GM23248 (cell line): Measurements from ENCODE around the gene CTNND2. TPM values are rescaled to one million over a fixed set of nuclear protein-coding genes. Genes with fewer than 3 reads are reported as not detected.

Experiments used
- DNase-seq: peaks from one replicate; pipeline ENCODE4 v3.0.0-alpha.2; 2015
- H2AFZ ChIP-seq: fragments of 200-600 bp; sonication (generic); 2 replicates; pipeline ENCODE4 v1.6.1; 2016; ENCODE audit warnings: antibody characterized with exemption
- H3F3A ChIP-seq: fragments of 200-600 bp; sonication (generic); 2 replicates; pipeline ENCODE4 v1.6.1; 2016; ENCODE audit warnings: mild to moderate bottlenecking, antibody characterized with exemption, mixed run types; ENCODE audit not compliant: insufficient read depth
- H3K27ac ChIP-seq: fragments of 200-600 bp; sonication (generic); 2 replicates; pipeline ENCODE4 v1.5.1; 2016; ENCODE audit warnings: mild to moderate bottlenecking
- H3K27me3 ChIP-seq: fragments of 200-600 bp; sonication (generic); replicated peaks from 2 replicates; pipeline ENCODE4 v1.6.1; 2016; ENCODE audit warnings: mild to moderate bottlenecking; ENCODE audit not compliant: insufficient read depth
- H3K36me3 ChIP-seq: fragments of 200-600 bp; sonication (generic); 2 replicates; pipeline ENCODE4 v1.6.1; 2016; ENCODE audit warnings: low read depth, mild to moderate bottlenecking
- H3K4me1 ChIP-seq: fragments of 200-600 bp; sonication (generic); 2 replicates; pipeline ENCODE4 v1.6.1; 2016; ENCODE audit warnings: mild to moderate bottlenecking; ENCODE audit not compliant: insufficient read depth
- H3K4me2 ChIP-seq: fragments of 200-600 bp; sonication (generic); one replicate; pipeline ENCODE4 v1.6.1; 2016; ENCODE audit warnings: mild to moderate bottlenecking; ENCODE audit not compliant: unreplicated experiment
- H3K4me3 ChIP-seq: fragments of 200-600 bp; sonication (generic); 2 replicates; pipeline ENCODE4 v1.5.1; 2016; ENCODE audit warnings: mild to moderate bottlenecking
- H3K79me2 ChIP-seq: fragments of 200-600 bp; sonication (generic); 2 replicates; pipeline ENCODE4 v1.6.1; 2016; ENCODE audit warnings: mild to moderate bottlenecking; ENCODE audit not compliant: insufficient read depth
- H3K9ac ChIP-seq: fragments of 200-600 bp; sonication (generic); 2 replicates; pipeline ENCODE4 v1.6.1; 2016; ENCODE audit warnings: mild to moderate bottlenecking
- H3K9me2 ChIP-seq: fragments of 200-600 bp; sonication (generic); 2 replicates; pipeline ENCODE4 v1.6.1; 2016; ENCODE audit warnings: mixed run types, mild to moderate bottlenecking, moderate library complexity; ENCODE audit not compliant: insufficient read depth
- H3K9me3 ChIP-seq: fragments of 200-600 bp; sonication (generic); one replicate; pipeline ENCODE4 v1.6.1; 2017; ENCODE audit warnings: low read depth
- H4K20me1 ChIP-seq: fragments of 200-600 bp; sonication (generic); 2 replicates; pipeline ENCODE4 v1.6.0; 2016; ENCODE audit not compliant: insufficient read depth
- EZH2 ChIP-seq: fragments of 200-600 bp; sonication (generic); IDR thresholded peaks from 2 replicates; pipeline ENCODE4 v1.6.1; 2018; ENCODE audit warnings: antibody characterized with exemption, mild to moderate bottlenecking; ENCODE audit not compliant: insufficient read depth, poor library complexity, severe bottlenecking
- EZH2phosphoT487 ChIP-seq: fragments of 200-600 bp; sonication (generic); IDR thresholded peaks from 2 replicates; pipeline ENCODE4 v1.6.1; 2018; ENCODE audit warnings: antibody characterized with exemption, moderate library complexity, mild to moderate bottlenecking, low read depth; ENCODE audit not compliant: insufficient read depth
- WGBS, 2 experiments: methylation state at CpG; one replicate each; pipeline ENCODE4 v1.1.6; 2015 to 2017; ENCODE audit warnings: low lambda C conversion rate in 2 of 2, low coverage in 1 of 2; ENCODE audit errors: missing lambda C conversion rate in 2 of 2; 5-methylcytosine and 5-hydroxymethylcytosine counted together
- in situ Hi-C: fragments of 300-500 bp; cut with MboI; formaldehyde crosslinking; loops from 2 replicates; pipeline ENCODE4 v1.15.0; 2020
- polyA plus RNA-seq: library from polyadenylated mRNA; unstranded; fragments of >200 nt; fragmentation: Nextera tagmentation; extraction: Ambion mirVana; gene quantifications from 2 replicates; pipeline ENCODE4 v1.2.1, GENCODE V29; 2016
- total RNA-seq: library from RNA; depleted of rRNA; stranded (reverse); fragments of >200 nt; shearing (Covaris generic); gene quantifications from 2 replicates; pipeline ENCODE4 v1.2.3, GENCODE V29; 2014

CTNND2 gene
- total and polyA plus RNA-seq, 2 experiments from 2014 or later: not detected

- in situ Hi-C loops: no loop called here
- Histone ChIP-seq H3K4me2 (no peak overlapping the region), H3K27ac (no peak overlapping the region), H3K79me2 (no peaks in the 10 kb centered on the region), H3K9me2 (no peaks in the 10 kb centered on the region), H3K27me3 (peaks cover 4% of the 10 kb centered on the region; the same call in 1 of the 2 replicates), H4K20me1 (no peaks in the 10 kb centered on the region), H3K4me1 (no peaks in the 10 kb centered on the region), H2AFZ (no peak overlapping the region), H3K36me3 (no peaks in the 10 kb centered on the region), H3K9me3 (no peaks in the 10 kb centered on the region), H3K4me3 (no peak overlapping the region), H3F3A (no peaks in the 10 kb centered on the region), H3K9ac (no peak overlapping the region)
- DNase-seq: no peak
- WGBS, 2 experiments: 44 to 45% methylated on average over 4 of the region's 4 CpGs
- no peak for TF ChIP-seq EZH2
- no peak for TF ChIP-seq EZH2phosphoT487
Observed at GRCh38 chr5:11126844-11127243, 777.4 kb downstream of the CTNND2 start.

DNA sequence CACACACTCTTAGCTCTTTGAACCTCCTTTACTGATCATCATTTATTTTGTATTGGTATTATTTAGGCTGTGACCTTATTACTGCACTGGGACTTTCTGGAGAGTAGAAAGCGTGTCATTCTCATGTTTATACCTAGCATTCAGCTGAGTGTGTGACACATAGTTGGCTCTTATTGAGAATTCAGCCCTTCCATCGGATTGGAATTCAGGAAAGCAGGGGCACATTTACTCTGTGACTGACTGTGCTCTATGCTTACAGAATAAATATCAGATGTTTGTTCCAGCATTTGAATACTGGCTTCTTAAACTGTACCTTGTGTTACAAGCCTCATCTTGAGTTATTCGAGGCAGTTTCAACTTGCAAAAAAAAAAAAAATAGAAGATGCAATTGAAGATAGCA is 782.4 kb downstream of the CTNND2 start:
- Histone ChIP-seq H3K9me2 (no peaks in the 10 kb centered on the region), H4K20me1 (no peaks in the 10 kb centered on the region), H3K9ac (no peak overlapping the region), H3F3A (no peaks in the 10 kb centered on the region), H3K9me3 (no peaks in the 10 kb centered on the region), H3K4me1 (no peaks in the 10 kb centered on the region), H3K27ac (no peak overlapping the region), H3K4me2 (no peak overlapping the region), H3K36me3 (no peaks in the 10 kb centered on the region), H3K79me2 (no peaks in the 10 kb centered on the region), H3K4me3 (no peak overlapping the region), H3K27me3 (peaks cover 4% of the 10 kb centered on the region; the same call in 1 of the 2 replicates), H2AFZ (no peak overlapping the region)
- 13 to 18% methylated on average over 3 of the region's 3 CpGs for WGBS, 2 experiments
- DNase-seq: no peak
- TF ChIP-seq EZH2phosphoT487 (no peak), EZH2 (no peak)
- in situ Hi-C loops: no loop called here

DNA sequence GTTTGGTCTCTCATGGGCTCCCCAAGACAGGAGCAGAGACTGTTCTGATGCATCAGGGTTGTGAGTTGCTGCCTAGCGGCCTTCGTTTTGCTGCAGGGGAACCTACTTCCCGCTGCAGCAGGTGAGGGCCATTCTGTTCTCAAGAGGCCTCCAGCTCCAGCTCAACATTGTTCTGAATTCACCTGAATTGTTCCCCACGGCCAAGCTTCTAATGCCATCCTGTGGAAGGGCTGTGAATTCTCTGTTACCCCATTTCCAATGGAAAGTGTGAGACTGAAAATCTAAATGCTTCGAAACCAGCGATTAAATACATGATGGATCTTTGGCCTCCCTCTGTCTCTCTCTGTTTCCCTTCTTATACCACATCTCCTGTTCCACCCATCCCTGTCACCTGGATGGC is 794.1 kb downstream of the CTNND2 start:
- Histone ChIP-seq H3K27ac (no peak overlapping the region), H2AFZ (no peak overlapping the region), H3K4me3 (no peak overlapping the region), H3F3A (no peaks in the 10 kb centered on the region), H3K9me3 (no peaks in the 10 kb centered on the region), H3K79me2 (no peaks in the 10 kb centered on the region), H3K4me2 (no peak overlapping the region), H3K36me3 (no peaks in the 10 kb centered on the region), H3K9ac (no peak overlapping the region), H3K4me1 (no peaks in the 10 kb centered on the region), H4K20me1 (no peaks in the 10 kb centered on the region), H3K27me3 (0 out of 2 replicates have a peak, but pooled peaks cover 6% of the 10 kb centered on the region), H3K9me2 (no peaks in the 10 kb centered on the region)
- in situ Hi-C loops: no loop called here
- 54 to 62% methylated on average over 6 of the region's 6 CpGs for WGBS, 2 experiments
- peak; percentile 1 for DNase-seq
- TF ChIP-seq EZH2phosphoT487 (no peak), EZH2 (no peak)

- Histone ChIP-seq H3K9ac (no peak overlapping the region), H3K9me2 (no peaks in the 10 kb centered on the region), H3F3A (no peaks in the 10 kb centered on the region), H3K4me1 (no peaks in the 10 kb centered on the region), H2AFZ (no peak overlapping the region), H3K36me3 (no peaks in the 10 kb centered on the region), H3K27me3 (0 out of 2 replicates have a peak, but pooled peaks cover 6% of the 10 kb centered on the region), H3K27ac (no peak overlapping the region), H3K4me3 (no peak overlapping the region), H3K79me2 (no peaks in the 10 kb centered on the region), H4K20me1 (no peaks in the 10 kb centered on the region), H3K9me3 (no peaks in the 10 kb centered on the region), H3K4me2 (no peak overlapping the region)
- 27 to 28% methylated on average over 8 of the region's 8 CpGs for WGBS, 2 experiments
- no peak for DNase-seq
- TF ChIP-seq EZH2phosphoT487 (no peak), EZH2 (no peak)
- in situ Hi-C loops: no loop called here
Observed at GRCh38 chr5:11105696-11106095, 798.5 kb downstream of the CTNND2 start.

GRCh38 chr5:11104651-11105112 is 799.6 kb downstream of the CTNND2 start:
- Histone ChIP-seq H3K9me2 (no peaks in the 10 kb centered on the region), H3K79me2 (no peaks in the 10 kb centered on the region), H3K4me1 (no peaks in the 10 kb centered on the region), H2AFZ (no peak overlapping the region), H3K9ac (no peak overlapping the region), H4K20me1 (no peaks in the 10 kb centered on the region), H3K27me3 (0 out of 2 replicates have a peak, but pooled peaks cover 6% of the 10 kb centered on the region), H3F3A (no peaks in the 10 kb centered on the region), H3K4me2 (no peak overlapping the region), H3K36me3 (no peaks in the 10 kb centered on the region), H3K9me3 (no peaks in the 10 kb centered on the region), H3K27ac (no peak overlapping the region), H3K4me3 (no peak overlapping the region)
- 34 to 38% methylated on average over 9 of the region's 9 CpGs for WGBS, 2 experiments
- no peak for TF ChIP-seq EZH2phosphoT487
- no peak for TF ChIP-seq EZH2
- in situ Hi-C loops: no loop called here
- DNase-seq: no peak
